Measurements from ENCODE around the gene USP31. TPM values are rescaled to one million over a fixed set of nuclear protein-coding genes. Genes with fewer than 3 reads are reported as not detected.

USP31 gene
- total and polyA plus RNA-seq, 2 of the 13 experiments (the other 11 are each of a cell fraction or from before 2014, with no cell fraction given): 22.5 to 23.3 TPM

DNA sequence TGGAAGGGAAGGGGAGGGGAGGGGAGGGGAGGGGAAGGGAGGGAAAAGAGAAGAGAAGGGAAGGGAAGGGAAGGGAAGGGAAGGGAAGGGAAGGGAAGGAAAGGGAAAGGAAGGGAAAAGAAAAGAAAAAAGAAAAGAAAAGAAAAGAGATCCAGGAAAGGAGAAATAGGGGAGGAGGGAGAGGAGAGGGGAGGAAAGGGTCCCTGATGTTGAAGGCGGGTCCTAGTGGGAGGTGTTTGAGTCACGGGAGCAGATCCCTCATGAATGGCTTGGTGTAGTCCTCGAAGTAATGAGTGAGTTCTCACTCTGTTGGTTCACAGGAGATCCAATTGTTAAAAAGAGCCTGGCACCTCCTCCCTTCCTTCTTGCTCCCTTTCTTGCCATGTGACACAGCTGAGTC lies 6.9 kb upstream of the USP31 start:
- BruUV-seq (replicated peaks): no TSS peak
- Histone ChIP-seq H3K4me3 (replicated peaks in 1 of 3; ENCODE audit: insufficient read depth in 1 of 3, low read depth in 2 of 3, low read length in 3 of 3) (no peak overlapping the region), H3K36me3 (replicated peaks in 1 of 2; ENCODE audit: control insufficient read depth in 1 of 2, insufficient read depth in 2 of 2, low read length in 2 of 2) (no peaks in the 10 kb centered on the region), H3K9ac (ENCODE audit: insufficient read depth, low read depth, low read length) (no peak overlapping the region), H2AFZ (ENCODE audit: low read length) (no peak overlapping the region), H3K27ac (ENCODE audit: extremely low read length, insufficient read depth, low read length) (no peak overlapping the region), H3K27me3 (ENCODE audit: control insufficient read depth in 1 of 2, insufficient read depth in 2 of 2, low read length in 2 of 2) (peaks cover 2 to 10% of the 10 kb centered on the region in 2 experiments; a peak in 2 of 5 replicates), H3K4me1 (ENCODE audit: insufficient read depth, low read length) (peaks cover 7% of the 10 kb centered on the region; the same call in 1 of the 2 replicates), H3K79me2 (ENCODE audit: insufficient read depth, low read length) (no peaks in the 10 kb centered on the region), H3K4me2 (ENCODE audit: low read depth, low read length) (no peak overlapping the region), H3K9me3 (ENCODE audit: low read length) (no peaks in the 10 kb centered on the region), H4K20me1 (ENCODE audit: insufficient read depth, low read length) (no peaks in the 10 kb centered on the region)
- in situ Hi-C loops (cut with HindIII; ENCODE audit: extremely low pct_ligation_motif_present, low pct_unique_long_range_greater_than_20kb) (no loop called here), intact Hi-C loops (cut with micrococcal nuclease; ENCODE audit: unreplicated experiment) (loop anchor here (5.0 kb wide), 1 partner anchor 259 kb away; no protein-coding TSS in a partner anchor)
- no peak for DNase-seq (ENCODE audit: low spot score)
- ChIA-PET CTCF (ENCODE audit: low intra/inter-chr PET ratio, low total read pairs) (interaction anchor here (1.5 kb wide), 1 partner anchor 74 kb away, joined by 6 read pairs; no protein-coding TSS in a partner anchor), POLR2A (interaction anchor here (0.7 kb wide), 1 partner anchor 7 kb away, joined by 3 read pairs; no protein-coding TSS in a partner anchor)
- WGBS (ENCODE audit: low lambda C conversion rate): 30% methylated on average over 3 of the region's 3 CpGs
- TF ChIP-seq PCBP1 (IDR thresholded peaks at IDR 0.05; ENCODE audit: borderline replicate concordance, low read depth, low read length) (0 out of 2 replicates have a peak, but pooled peaks have one; percentile 39), NFIB (CRISPR knock-in tag; IDR thresholded peaks at IDR 0.05; ENCODE audit: borderline replicate concordance) (no peak), IRF2 (CRISPR knock-in tag; IDR thresholded peaks at IDR 0.05) (no peak), HNRNPK (IDR thresholded peaks at IDR 0.05; ENCODE audit: low read depth, low read length, poor library complexity, severe bottlenecking) (peak; percentile 85), ZNF225 (CRISPR knock-in tag; IDR thresholded peaks at IDR 0.05) (no peak), PAF1 (CRISPR knock-in tag; IDR thresholded peaks at IDR 0.05) (no peak), CHD4 (IDR thresholded peaks at IDR 0.05; ENCODE audit: borderline replicate concordance, low read length) (no peak), REL (CRISPR knock-in tag; conservative IDR thresholded peaks at IDR 0.05) (0 out of 2 replicates have a peak, but pooled peaks have one; percentile 37), PCBP2 (optimal IDR thresholded peaks at IDR 0.05; ENCODE audit: low read depth, low read length, poor library complexity, severe bottlenecking) (peak; percentile 95), ZNF543 (CRISPR knock-in tag; IDR thresholded peaks at IDR 0.05) (no peak), CCAR2 (optimal IDR thresholded peaks at IDR 0.05; ENCODE audit: low read depth, low read length) (no peak), ZNF772 (CRISPR knock-in tag; IDR thresholded peaks at IDR 0.05) (no peak)
- TF ChIP-seq, protein P1, sequence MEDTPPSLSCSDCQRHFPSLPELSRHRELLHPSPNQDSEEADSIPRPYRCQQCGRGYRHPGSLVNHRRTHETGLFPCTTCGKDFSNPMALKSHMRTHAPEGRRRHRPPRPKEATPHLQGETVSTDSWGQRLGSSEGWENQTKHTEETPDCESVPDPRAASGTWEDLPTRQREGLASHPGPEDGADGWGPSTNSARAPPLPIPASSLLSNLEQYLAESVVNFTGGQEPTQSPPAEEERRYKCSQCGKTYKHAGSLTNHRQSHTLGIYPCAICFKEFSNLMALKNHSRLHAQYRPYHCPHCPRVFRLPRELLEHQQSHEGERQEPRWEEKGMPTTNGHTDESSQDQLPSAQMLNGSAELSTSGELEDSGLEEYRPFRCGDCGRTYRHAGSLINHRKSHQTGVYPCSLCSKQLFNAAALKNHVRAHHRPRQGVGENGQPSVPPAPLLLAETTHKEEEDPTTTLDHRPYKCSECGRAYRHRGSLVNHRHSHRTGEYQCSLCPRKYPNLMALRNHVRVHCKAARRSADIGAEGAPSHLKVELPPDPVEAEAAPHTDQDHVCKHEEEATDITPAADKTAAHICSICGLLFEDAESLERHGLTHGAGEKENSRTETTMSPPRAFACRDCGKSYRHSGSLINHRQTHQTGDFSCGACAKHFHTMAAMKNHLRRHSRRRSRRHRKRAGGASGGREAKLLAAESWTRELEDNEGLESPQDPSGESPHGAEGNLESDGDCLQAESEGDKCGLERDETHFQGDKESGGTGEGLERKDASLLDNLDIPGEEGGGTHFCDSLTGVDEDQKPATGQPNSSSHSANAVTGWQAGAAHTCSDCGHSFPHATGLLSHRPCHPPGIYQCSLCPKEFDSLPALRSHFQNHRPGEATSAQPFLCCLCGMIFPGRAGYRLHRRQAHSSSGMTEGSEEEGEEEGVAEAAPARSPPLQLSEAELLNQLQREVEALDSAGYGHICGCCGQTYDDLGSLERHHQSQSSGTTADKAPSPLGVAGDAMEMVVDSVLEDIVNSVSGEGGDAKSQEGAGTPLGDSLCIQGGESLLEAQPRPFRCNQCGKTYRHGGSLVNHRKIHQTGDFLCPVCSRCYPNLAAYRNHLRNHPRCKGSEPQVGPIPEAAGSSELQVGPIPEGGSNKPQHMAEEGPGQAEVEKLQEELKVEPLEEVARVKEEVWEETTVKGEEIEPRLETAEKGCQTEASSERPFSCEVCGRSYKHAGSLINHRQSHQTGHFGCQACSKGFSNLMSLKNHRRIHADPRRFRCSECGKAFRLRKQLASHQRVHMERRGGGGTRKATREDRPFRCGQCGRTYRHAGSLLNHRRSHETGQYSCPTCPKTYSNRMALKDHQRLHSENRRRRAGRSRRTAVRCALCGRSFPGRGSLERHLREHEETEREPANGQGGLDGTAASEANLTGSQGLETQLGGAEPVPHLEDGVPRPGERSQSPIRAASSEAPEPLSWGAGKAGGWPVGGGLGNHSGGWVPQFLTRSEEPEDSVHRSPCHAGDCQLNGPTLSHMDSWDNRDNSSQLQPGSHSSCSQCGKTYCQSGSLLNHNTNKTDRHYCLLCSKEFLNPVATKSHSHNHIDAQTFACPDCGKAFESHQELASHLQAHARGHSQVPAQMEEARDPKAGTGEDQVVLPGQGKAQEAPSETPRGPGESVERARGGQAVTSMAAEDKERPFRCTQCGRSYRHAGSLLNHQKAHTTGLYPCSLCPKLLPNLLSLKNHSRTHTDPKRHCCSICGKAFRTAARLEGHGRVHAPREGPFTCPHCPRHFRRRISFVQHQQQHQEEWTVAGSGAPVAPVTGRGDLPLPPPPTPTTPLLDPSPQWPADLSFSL (CRISPR knock-in tag; IDR thresholded peaks at IDR 0.05): no peak
- TF ChIP-seq, protein P2, sequence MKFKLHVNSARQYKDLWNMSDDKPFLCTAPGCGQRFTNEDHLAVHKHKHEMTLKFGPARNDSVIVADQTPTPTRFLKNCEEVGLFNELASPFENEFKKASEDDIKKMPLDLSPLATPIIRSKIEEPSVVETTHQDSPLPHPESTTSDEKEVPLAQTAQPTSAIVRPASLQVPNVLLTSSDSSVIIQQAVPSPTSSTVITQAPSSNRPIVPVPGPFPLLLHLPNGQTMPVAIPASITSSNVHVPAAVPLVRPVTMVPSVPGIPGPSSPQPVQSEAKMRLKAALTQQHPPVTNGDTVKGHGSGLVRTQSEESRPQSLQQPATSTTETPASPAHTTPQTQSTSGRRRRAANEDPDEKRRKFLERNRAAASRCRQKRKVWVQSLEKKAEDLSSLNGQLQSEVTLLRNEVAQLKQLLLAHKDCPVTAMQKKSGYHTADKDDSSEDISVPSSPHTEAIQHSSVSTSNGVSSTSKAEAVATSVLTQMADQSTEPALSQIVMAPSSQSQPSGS (CRISPR knock-in tag; IDR thresholded peaks at IDR 0.05): no peak
- no peak for FAIRE-seq
- ATAC-seq: no peak

Data from HepG2 (cell line).